D721Med (cell line): Measurements from ENCODE around the gene DEDD2.
A peak's percentile ranks its signal among the peaks of the same experiment; 100 is the strongest.

Source experiments
- DNase-seq: peaks from one replicate; pipeline ENCODE4 v3.0.0; 2011; ENCODE audit warnings: low spot score; ENCODE audit not compliant: insufficient read length
- FAIRE-seq: peaks from 2 replicates; lab custom pipeline; 2011; peaks lifted over from hg19 to GRCh38; lab: Jason Lieb, UNC
- TF ChIP-seq, protein P1 (sequence below): IDR thresholded peaks from 2 replicates; pipeline ENCODE4 v1.5.1; 2012; ENCODE audit warnings: mild to moderate bottlenecking, control low read depth; ENCODE audit not compliant: insufficient read depth; ENCODE audit errors: missing control alignments

The DEDD2 gene

DNA sequence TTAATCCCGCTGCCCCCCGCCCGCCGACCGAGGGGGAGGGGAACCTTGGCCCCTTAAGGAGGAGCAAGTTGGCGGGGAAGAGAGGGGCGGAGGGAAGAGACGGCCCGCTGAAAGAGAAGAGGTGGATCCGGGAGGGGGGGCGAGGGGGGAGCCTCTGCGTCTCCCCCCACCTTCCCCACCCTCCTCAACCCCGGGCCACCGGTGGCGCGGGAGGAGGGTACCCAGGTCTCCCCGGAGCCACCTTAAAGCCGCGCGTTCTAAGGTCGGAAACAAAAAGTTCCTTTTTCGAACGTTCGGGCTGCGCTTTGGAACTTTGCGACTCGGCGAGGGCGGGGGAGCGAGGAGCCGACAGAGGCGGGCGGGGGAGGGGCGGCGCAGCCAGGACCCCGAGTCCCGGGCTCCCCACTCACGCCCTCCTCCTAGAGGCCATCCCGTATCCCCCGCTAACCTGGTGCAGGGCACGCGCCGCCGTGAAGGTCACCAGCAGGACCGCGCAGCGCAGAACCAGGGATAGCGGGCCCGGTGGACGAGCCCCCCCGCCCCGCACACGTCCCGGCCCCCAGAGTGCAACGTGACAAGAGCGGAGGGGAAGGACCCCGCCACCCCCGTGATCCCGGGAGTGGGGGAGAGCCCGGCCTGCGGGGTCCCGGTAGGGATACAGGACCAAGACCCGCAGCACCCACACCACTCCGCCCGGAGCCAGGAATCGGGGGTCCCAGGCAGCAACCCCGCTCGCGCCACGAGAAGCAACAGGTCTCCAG lies 36.8 kb upstream of the DEDD2 start:
- DNase-seq (no peak), FAIRE-seq (no peak)
- TF ChIP-seq, protein P1, sequence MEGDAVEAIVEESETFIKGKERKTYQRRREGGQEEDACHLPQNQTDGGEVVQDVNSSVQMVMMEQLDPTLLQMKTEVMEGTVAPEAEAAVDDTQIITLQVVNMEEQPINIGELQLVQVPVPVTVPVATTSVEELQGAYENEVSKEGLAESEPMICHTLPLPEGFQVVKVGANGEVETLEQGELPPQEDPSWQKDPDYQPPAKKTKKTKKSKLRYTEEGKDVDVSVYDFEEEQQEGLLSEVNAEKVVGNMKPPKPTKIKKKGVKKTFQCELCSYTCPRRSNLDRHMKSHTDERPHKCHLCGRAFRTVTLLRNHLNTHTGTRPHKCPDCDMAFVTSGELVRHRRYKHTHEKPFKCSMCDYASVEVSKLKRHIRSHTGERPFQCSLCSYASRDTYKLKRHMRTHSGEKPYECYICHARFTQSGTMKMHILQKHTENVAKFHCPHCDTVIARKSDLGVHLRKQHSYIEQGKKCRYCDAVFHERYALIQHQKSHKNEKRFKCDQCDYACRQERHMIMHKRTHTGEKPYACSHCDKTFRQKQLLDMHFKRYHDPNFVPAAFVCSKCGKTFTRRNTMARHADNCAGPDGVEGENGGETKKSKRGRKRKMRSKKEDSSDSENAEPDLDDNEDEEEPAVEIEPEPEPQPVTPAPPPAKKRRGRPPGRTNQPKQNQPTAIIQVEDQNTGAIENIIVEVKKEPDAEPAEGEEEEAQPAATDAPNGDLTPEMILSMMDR: no peak

DNA sequence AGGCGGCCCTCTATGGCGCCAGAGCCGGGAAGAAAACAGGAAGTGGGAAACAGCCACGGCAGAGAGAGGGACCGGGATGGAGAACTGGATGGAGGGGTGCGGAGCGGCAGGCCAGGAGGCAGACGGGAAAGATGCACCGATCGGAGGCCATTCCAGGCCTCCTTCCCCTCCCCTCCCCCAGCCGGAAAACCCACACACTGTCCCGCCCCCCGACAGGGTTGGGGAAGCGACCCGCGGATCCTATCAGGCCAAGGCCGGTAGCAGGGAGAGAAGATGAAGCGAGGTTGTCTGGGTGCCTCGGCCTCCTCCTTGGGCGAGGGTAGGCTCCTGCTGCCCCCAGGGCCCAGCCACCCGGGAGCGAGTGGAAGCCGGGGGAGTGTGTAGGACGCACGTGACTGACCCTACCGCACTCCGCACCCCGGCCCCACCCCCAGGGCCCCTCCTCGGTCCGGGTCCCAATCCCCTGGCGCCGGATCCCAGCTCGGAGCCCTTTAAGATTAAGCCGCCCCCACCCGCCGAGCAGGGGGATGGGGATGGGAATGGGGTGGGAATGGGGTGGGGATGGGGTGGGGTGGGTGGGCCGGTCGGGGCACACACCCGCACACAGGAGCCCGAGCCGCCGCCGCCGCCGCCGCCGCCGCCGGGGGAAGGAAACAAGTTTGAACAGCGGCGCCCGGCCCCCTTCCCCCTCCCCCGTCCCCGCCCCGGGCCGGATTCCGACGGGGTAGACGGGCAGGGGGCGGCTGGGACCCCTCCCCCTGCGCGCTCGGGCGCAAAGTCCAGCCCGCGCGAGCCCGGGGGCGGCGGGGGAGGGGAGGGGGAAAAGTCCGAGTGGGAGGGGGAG lies 36.0 kb upstream of the DEDD2 start:
- peak; percentile 62 for DNase-seq
- TF ChIP-seq, protein P1: no peak
- FAIRE-seq: no peak

DNA sequence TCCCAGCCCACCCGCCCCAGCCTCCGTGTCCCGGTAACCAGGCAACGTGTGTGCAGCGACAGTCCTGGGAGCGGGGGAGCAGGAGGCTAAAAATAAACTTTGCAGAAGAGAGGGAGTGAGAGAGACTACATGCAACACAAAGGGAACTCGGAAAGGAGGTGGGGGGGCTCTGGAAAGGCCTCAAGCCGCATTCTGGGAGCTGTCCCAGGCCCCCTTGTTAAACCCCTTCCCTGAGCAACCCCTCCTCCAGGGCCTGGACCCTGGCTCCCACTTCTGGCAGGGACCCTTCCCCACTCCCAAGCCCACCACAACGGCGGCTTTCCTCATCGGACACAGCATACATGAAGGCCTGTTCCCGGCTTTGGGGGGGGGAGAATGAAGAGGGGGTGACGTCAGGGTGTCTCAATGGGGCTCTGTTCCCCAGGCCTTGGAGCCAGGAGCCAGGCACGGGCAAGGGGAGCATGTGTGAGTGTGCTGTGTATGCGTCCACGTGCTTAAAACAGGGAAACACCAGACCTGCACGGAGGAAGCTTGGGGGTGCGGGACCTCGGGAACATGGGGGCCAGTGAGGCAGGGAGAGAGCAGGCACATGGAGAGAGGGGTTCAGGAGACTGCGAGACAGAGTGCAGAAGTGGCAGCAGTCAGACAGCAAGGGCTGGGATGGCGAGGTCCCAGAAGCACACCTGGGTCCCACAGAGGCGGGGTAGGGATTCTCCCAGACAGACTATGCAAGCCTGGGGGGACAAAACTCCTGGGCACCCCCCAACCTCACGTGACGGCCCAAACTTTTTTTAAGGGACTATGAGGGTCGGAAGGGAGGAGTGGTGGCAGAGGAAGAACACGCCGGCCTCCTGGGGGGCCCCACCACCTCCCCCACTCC lies 35.1 kb upstream of the DEDD2 start:
- FAIRE-seq: no peak
- TF ChIP-seq, protein P1: no peak
- no peak for DNase-seq

DNA sequence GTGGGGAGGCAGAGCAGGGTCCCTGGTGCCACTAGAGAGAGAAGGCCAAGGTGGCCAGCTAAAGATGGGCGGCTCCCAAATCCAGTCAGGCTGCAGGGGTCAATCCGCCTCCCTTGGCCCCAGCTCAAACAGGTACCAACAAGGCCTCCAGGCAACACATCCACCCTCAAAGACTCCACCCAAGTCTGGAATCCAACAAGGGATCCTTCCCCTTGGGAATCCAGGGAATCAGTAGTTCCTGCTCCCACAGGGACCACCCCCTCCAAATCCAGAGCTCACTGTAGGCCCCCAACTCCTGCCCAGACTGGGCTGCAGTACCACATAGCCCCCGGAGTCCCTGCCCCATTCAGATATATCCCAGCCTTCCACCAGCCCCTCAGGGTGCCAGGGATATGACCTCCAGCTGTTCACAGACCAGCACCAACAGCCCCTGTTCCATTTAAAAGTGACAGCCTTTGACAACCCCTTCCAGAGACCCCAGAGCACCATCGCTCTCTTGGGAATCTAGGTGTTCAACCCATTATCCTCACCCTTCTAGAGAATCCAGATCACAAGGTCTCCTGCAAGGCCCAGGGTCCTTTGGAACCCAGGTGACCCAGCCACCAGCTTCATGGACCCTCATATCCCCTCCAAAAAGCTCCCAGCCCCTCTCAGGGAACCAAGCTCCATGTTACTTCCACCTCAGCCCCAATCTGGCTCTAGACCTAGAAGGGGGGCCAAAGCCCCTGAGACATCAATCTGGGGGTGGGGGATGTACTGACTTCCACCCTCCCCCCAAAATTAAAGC lies 34.3 kb upstream of the DEDD2 start:
- FAIRE-seq (no peak), DNase-seq (no peak)
- TF ChIP-seq, protein P1: no peak

DNA sequence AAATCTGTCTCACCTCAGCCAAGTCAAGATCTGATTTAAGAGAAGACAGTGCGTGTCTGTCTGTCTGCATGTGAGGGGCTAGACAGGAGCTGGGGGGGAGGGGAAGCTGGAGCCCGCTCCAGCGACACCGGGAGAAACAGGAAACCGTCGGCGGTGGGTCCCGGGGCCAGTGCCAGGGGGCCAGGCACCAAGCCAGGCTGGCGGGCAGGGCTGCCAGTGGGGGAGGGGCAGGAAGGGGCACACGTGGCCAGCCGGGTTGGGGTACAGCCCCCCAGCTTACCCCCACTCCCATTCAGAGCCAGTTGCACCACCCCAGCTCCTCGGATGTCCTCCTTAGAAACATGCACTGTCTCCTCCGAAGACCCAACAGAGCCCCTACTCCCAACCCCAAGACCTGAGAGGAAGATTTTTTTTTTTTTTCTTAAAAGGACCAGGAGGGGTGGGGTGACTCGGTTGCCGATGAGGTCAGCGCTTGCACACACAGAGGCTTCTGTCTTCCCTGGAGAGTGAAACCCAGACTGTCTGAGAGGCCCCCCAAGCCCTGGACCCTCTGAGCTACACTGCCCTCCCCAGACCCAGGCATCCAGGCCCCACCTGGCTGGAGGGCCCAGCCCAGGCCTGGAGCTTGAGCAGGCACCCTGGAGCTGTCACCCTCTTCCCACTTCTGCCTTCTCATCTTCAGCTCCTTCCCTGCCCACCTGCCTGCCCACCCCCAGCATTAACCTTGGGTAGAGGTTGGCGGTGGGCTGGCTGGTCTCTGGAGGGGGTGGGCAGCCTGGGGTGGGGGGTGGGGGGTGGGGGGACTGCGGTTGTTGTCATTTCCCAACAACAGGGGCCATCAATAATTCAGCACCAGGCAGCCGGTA lies 33.4 kb upstream of the DEDD2 start:
- no peak for FAIRE-seq
- TF ChIP-seq, protein P1: no peak
- DNase-seq: no peak
